ENCODE results near the gene TXLNB. TPM values are rescaled to one million over a fixed set of nuclear protein-coding genes. Genes with fewer than 3 reads are reported as not detected.
A peak's percentile ranks its signal among the peaks of the same experiment; 100 is the strongest.

TXLNB gene
- polyA plus RNA-seq, 1 of the 3 experiments (the other 2 are of a cell fraction): 0.12 TPM

DNA sequence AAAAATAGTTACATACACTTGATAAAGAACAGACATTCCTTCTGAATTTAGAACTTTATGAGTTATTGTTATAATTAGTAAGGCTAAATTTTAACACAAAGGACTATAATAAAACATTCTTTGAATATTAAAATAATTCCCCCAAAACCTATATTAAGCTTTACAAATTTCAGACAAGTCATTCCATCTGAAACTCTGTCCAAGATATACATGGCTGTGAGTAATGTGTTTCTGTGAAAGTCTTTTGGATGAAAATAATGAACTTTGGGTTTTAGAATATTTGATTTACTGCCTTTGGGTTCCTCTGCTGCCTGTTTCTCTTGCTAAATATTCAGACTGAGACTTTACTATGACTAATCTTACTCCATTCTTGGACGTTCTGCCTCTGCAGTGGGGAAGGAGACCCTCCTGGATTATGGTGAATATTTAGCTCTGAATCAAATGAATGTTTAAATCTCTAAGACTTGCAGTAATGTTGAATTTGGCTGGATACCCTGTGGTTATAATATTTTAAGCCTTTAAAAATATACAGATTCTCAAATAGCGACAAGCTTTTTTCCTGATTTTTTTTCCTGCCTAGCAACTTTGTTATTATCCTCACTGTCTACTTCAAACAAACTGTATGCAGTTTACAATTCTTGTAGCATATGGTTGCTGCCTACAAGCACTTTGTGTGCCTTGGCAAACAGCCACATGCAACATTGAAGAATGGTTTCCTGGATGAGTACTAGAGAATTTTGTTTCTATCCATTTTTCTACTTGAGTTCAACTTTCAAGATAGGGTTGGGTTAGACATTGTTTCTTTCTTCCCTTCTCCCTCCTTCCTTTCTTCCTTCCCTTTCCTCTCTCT lies 51.4 kb downstream of the TXLNB start:
- Histone ChIP-seq H2AFZ (ENCODE audit: low read depth) (no peak overlapping the region), H3K4me2 (no peak overlapping the region), H3K9ac (no peak overlapping the region), H3F3A (replicated peaks; ENCODE audit: insufficient read depth) (peaks cover 3% of the 10 kb centered on the region), H3K27ac (ENCODE audit: low read depth in 2 of 2, low read length in 1 of 2) (no peak overlapping the region), H3K4me1 (ENCODE audit: control insufficient read depth in 1 of 2, insufficient read depth in 2 of 2, low read depth in 1 of 2, low read length in 1 of 2) (no peaks in the 10 kb centered on the region), H3K9me2 (no peaks in the 10 kb centered on the region), H3K36me3 (replicated peaks in 1 of 2; ENCODE audit: control insufficient read depth in 1 of 2, insufficient read depth in 2 of 2, low read length in 1 of 2) (no peaks in the 10 kb centered on the region), H3K9me3 (no peaks in the 10 kb centered on the region), H3K79me2 (ENCODE audit: insufficient read depth) (no peaks in the 10 kb centered on the region), H3K27me3 (ENCODE audit: insufficient read depth) (peaks cover 15% of the 10 kb centered on the region; the same call in 1 of the 2 replicates), H4K20me1 (ENCODE audit: insufficient read depth) (no peaks in the 10 kb centered on the region), H3K4me3 (ENCODE audit: low read depth in 2 of 2, low read length in 1 of 2) (no peak overlapping the region)
- ChIA-PET POLR2A (no interaction called here), CTCF (interaction anchor here (0.9 to 2.0 kb wide), 2 partner anchors 10 to 21 kb away, joined by 4 read pairs; no protein-coding TSS in a partner anchor)
- TF ChIP-seq NFIC (IDR thresholded peaks at IDR 0.05; ENCODE audit: borderline replicate concordance) (no peak), SMC3 (IDR thresholded peaks at IDR 0.05; ENCODE audit: low read depth, low read length) (no peak)
- 19% methylated on average over 2 of the region's 2 CpGs for WGBS (ENCODE audit: low lambda C conversion rate)
- DNase-seq: no peak

GRCh38 chr6:139239064-139239463 lies 52.7 kb downstream of the TXLNB start:
- Histone ChIP-seq H3K4me3 (ENCODE audit: low read depth in 2 of 2, low read length in 1 of 2) (no peak overlapping the region), H2AFZ (ENCODE audit: low read depth) (0 out of 2 replicates have a peak overlapping the region, but pooled peaks have one; percentile 23), H4K20me1 (ENCODE audit: insufficient read depth) (no peaks in the 10 kb centered on the region), H3K36me3 (replicated peaks in 1 of 2; ENCODE audit: control insufficient read depth in 1 of 2, insufficient read depth in 2 of 2, low read length in 1 of 2) (no peaks in the 10 kb centered on the region), H3K27ac (ENCODE audit: low read depth in 2 of 2, low read length in 1 of 2) (no peak overlapping the region), H3K9me2 (no peaks in the 10 kb centered on the region), H3K9ac (no peak overlapping the region), H3K9me3 (no peaks in the 10 kb centered on the region), H3K27me3 (ENCODE audit: insufficient read depth) (peaks cover 15% of the 10 kb centered on the region; the same call in 1 of the 2 replicates), H3K4me2 (peak overlapping the region; percentile 17; the same call in 1 of the 2 replicates), H3K4me1 (ENCODE audit: control insufficient read depth in 1 of 2, insufficient read depth in 2 of 2, low read depth in 1 of 2, low read length in 1 of 2) (no peaks in the 10 kb centered on the region), H3F3A (replicated peaks; ENCODE audit: insufficient read depth) (peaks cover 3% of the 10 kb centered on the region), H3K79me2 (ENCODE audit: insufficient read depth) (no peaks in the 10 kb centered on the region)
- WGBS (ENCODE audit: low lambda C conversion rate): 0% methylated on average over 7 of the region's 10 CpGs
- TF ChIP-seq ELF1 (IDR thresholded peaks at IDR 0.05): no peak
- TF ChIP-seq FOSL2 (IDR thresholded peaks at IDR 0.05; ENCODE audit: borderline replicate concordance, low read depth): no peak
- TF ChIP-seq SMC3 (IDR thresholded peaks at IDR 0.05; ENCODE audit: low read depth, low read length): no peak
- no peak for TF ChIP-seq TCF12 (IDR thresholded peaks at IDR 0.05)
- TF ChIP-seq JUND (IDR thresholded peaks at IDR 0.05): no peak
- TF ChIP-seq, protein P1, sequence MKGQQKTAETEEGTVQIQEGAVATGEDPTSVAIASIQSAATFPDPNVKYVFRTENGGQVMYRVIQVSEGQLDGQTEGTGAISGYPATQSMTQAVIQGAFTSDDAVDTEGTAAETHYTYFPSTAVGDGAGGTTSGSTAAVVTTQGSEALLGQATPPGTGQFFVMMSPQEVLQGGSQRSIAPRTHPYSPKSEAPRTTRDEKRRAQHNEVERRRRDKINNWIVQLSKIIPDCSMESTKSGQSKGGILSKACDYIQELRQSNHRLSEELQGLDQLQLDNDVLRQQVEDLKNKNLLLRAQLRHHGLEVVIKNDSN (IDR thresholded peaks at IDR 0.05; ENCODE audit: borderline replicate concordance, low read depth): no peak
- no peak for TF ChIP-seq FOXM1 (IDR thresholded peaks at IDR 0.05; ENCODE audit: low read depth)
- TF ChIP-seq, protein P2, sequence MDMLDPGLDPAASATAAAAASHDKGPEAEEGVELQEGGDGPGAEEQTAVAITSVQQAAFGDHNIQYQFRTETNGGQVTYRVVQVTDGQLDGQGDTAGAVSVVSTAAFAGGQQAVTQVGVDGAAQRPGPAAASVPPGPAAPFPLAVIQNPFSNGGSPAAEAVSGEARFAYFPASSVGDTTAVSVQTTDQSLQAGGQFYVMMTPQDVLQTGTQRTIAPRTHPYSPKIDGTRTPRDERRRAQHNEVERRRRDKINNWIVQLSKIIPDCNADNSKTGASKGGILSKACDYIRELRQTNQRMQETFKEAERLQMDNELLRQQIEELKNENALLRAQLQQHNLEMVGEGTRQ (IDR thresholded peaks at IDR 0.05; ENCODE audit: borderline replicate concordance, low read depth, low read length): no peak
- TF ChIP-seq GABPA (IDR thresholded peaks at IDR 0.05; ENCODE audit: low read depth): no peak
- no peak for TF ChIP-seq EP300 (IDR thresholded peaks at IDR 0.05; ENCODE audit: borderline replicate concordance in 1 of 2, low read depth in 1 of 2, low read length in 1 of 2)
- TF ChIP-seq GATA2 (CRISPR knock-in tag; IDR thresholded peaks at IDR 0.05): no peak
- TF ChIP-seq FOXJ3 (CRISPR knock-in tag; IDR thresholded peaks at IDR 0.05): no peak
- TF ChIP-seq, protein P3, sequence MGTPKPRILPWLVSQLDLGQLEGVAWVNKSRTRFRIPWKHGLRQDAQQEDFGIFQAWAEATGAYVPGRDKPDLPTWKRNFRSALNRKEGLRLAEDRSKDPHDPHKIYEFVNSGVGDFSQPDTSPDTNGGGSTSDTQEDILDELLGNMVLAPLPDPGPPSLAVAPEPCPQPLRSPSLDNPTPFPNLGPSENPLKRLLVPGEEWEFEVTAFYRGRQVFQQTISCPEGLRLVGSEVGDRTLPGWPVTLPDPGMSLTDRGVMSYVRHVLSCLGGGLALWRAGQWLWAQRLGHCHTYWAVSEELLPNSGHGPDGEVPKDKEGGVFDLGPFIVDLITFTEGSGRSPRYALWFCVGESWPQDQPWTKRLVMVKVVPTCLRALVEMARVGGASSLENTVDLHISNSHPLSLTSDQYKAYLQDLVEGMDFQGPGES (IDR thresholded peaks at IDR 0.05; ENCODE audit: low read depth, low read length): no peak
- DNase-seq: no peak
- ChIA-PET CTCF (interaction anchor here (0.8 to 1.5 kb wide), 2 partner anchors 11 to 125 kb away, joined by 3 read pairs; no protein-coding TSS in a partner anchor), POLR2A (no interaction called here)
